Transverse colon (tissue), 4 donors: Measurements from ENCODE around the gene SEMA3A.

ENCODE experiments used
- EP300 ChIP-seq: sonication (generic); formaldehyde crosslinking; IDR thresholded peaks from one replicate; pipeline ENCODE4 v1.6.1; 2017; ENCODE audit warnings: antibody characterized with exemption, low read depth
- POLR2A ChIP-seq: fragments of 450-650 bp; IDR thresholded peaks from one replicate; pipeline ENCODE4 v1.6.1; 2016; ENCODE audit warnings: antibody characterized with exemption, mild to moderate bottlenecking, moderate library complexity
- POLR2AphosphoS5 ChIP-seq, 3 donors: sonication (generic); formaldehyde crosslinking; IDR thresholded peaks; one replicate each; pipeline ENCODE4 v1.6.1; 2016; ENCODE audit warnings: antibody characterized with exemption in 3 of 3
- TF ChIP-seq, protein P1 (sequence below), 5 experiments: fragments of 200-600 bp in 3 of 5; fragments of 450-650 bp in 2 of 5; sonication (generic) in 3 of 5; IDR thresholded peaks; 1 replicate in 2 of 5; 2 replicates in 3 of 5; pipeline ENCODE4 v1.5.1; 2016 to 2017; ENCODE audit warnings: antibody characterized with exemption in 5 of 5, inconsistent platforms in 3 of 5, mild to moderate bottlenecking in 2 of 5, moderate library complexity in 1 of 5

GRCh38 chr7:84196084-84196503, 1.5 kb upstream of the SEMA3A start:
- TF ChIP-seq, protein P1, sequence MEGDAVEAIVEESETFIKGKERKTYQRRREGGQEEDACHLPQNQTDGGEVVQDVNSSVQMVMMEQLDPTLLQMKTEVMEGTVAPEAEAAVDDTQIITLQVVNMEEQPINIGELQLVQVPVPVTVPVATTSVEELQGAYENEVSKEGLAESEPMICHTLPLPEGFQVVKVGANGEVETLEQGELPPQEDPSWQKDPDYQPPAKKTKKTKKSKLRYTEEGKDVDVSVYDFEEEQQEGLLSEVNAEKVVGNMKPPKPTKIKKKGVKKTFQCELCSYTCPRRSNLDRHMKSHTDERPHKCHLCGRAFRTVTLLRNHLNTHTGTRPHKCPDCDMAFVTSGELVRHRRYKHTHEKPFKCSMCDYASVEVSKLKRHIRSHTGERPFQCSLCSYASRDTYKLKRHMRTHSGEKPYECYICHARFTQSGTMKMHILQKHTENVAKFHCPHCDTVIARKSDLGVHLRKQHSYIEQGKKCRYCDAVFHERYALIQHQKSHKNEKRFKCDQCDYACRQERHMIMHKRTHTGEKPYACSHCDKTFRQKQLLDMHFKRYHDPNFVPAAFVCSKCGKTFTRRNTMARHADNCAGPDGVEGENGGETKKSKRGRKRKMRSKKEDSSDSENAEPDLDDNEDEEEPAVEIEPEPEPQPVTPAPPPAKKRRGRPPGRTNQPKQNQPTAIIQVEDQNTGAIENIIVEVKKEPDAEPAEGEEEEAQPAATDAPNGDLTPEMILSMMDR (IDR thresholded peaks at IDR 0.05), result no peak
- TF ChIP-seq POLR2AphosphoS5 (IDR thresholded peaks at IDR 0.05) (peak in 1 of 3 donors; percentile 26), POLR2A (no peak), EP300 (no peak)
